ENCODE data around the gene DYNLT4.

Gene DYNLT4

GRCh38 chr1:44831516-44831915 is 24.4 kb upstream of the DYNLT4 start:
- DNase-seq (ENCODE audit: low read depth) = no peak
- H3K4me3 ChIP-seq (ENCODE audit: low read depth, low read length) = no peak overlapping the region
- TF ChIP-seq CTCF (IDR thresholded peaks at IDR 0.05; ENCODE audit: low read depth, low read length) (no peak), MAX (IDR thresholded peaks at IDR 0.05; ENCODE audit: low read depth, low read length) (no peak), POLR2A (IDR thresholded peaks at IDR 0.05; ENCODE audit: extremely low read depth, insufficient read length) (no peak), MYC (IDR thresholded peaks at IDR 0.05; ENCODE audit: low read depth, low read length) (no peak)

GRCh38 chr1:44830900-44831304 is 23.8 kb upstream of the DYNLT4 start:
- no peak overlapping the region for H3K4me3 ChIP-seq (ENCODE audit: low read depth, low read length)
- TF ChIP-seq MAX (IDR thresholded peaks at IDR 0.05; ENCODE audit: low read depth, low read length) (no peak), POLR2A (IDR thresholded peaks at IDR 0.05; ENCODE audit: extremely low read depth, insufficient read length) (no peak), CTCF (IDR thresholded peaks at IDR 0.05; ENCODE audit: low read depth, low read length) (no peak), MYC (IDR thresholded peaks at IDR 0.05; ENCODE audit: low read depth, low read length) (no peak)
- DNase-seq (ENCODE audit: low read depth) = no peak

GRCh38 chr1:44829506-44830384 is 22.6 kb upstream of the DYNLT4 start:
- no peak for TF ChIP-seq MYC (IDR thresholded peaks at IDR 0.05; ENCODE audit: low read depth, low read length)
- TF ChIP-seq POLR2A (IDR thresholded peaks at IDR 0.05; ENCODE audit: extremely low read depth, insufficient read length) = no peak
- no peak for TF ChIP-seq MAX (IDR thresholded peaks at IDR 0.05; ENCODE audit: low read depth, low read length)
- TF ChIP-seq CTCF (IDR thresholded peaks at IDR 0.05; ENCODE audit: low read depth, low read length) = no peak
- no peak for DNase-seq (ENCODE audit: low read depth)
- H3K4me3 ChIP-seq (ENCODE audit: low read depth, low read length) = no peak overlapping the region

GRCh38 chr1:44828841-44829440 is 21.8 kb upstream of the DYNLT4 start:
- no peak for TF ChIP-seq CTCF (IDR thresholded peaks at IDR 0.05; ENCODE audit: low read depth, low read length)
- no peak for TF ChIP-seq MAX (IDR thresholded peaks at IDR 0.05; ENCODE audit: low read depth, low read length)
- no peak for TF ChIP-seq MYC (IDR thresholded peaks at IDR 0.05; ENCODE audit: low read depth, low read length)
- TF ChIP-seq POLR2A (IDR thresholded peaks at IDR 0.05; ENCODE audit: extremely low read depth, insufficient read length) = no peak
- DNase-seq (ENCODE audit: low read depth) = no peak

GRCh38 chr1:44828003-44828651 is 21.0 kb upstream of the DYNLT4 start:
- H3K4me3 ChIP-seq (ENCODE audit: low read depth, low read length) = no peak overlapping the region
- no peak for DNase-seq (ENCODE audit: low read depth)
- TF ChIP-seq CTCF (IDR thresholded peaks at IDR 0.05; ENCODE audit: low read depth, low read length) = no peak
- TF ChIP-seq POLR2A (IDR thresholded peaks at IDR 0.05; ENCODE audit: extremely low read depth, insufficient read length) = no peak
- no peak for TF ChIP-seq MAX (IDR thresholded peaks at IDR 0.05; ENCODE audit: low read depth, low read length)
- no peak for TF ChIP-seq MYC (IDR thresholded peaks at IDR 0.05; ENCODE audit: low read depth, low read length)

More at GRCh38 chr1:44828841-44829440, 21.8 kb upstream of the DYNLT4 start:
- H3K4me3 ChIP-seq (ENCODE audit: low read depth, low read length) = no peak overlapping the region

Data from NB4 (cell line).